Measurements from ENCODE around the gene SPRY1. TPM values are rescaled to one million over a fixed set of nuclear protein-coding genes. Genes with fewer than 3 reads are reported as not detected.
A peak's percentile ranks its signal among the peaks of the same experiment; 100 is the strongest.

The SPRY1 gene
- total RNA-seq, 2 donors from 2014 or later = 147 to 215 TPM

- H3K4me3 ChIP-seq = no peak overlapping the region
- H3K27ac ChIP-seq = no peak overlapping the region
- no peaks in the 10 kb centered on the region for H3K9me3 ChIP-seq
- H3K4me1 ChIP-seq (ENCODE audit: control insufficient read depth in 1 of 2, low read depth in 2 of 2) = peaks cover 5 to 7% of the 10 kb centered on the region in 2 donors
- TF ChIP-seq CTCF (IDR thresholded peaks at IDR 0.05) = no peak
- no peak for DNase-seq (ENCODE audit: low spot score)
- no peaks in the 10 kb centered on the region for H3K27me3 ChIP-seq (replicated peaks; ENCODE audit: insufficient read depth)
- H3K36me3 ChIP-seq = no peaks in the 10 kb centered on the region
- ATAC-seq (ENCODE audit: insufficient number of reproducible peaks, low FRiP score, low read depth) = no peak
These were observed 41.9 kb upstream of the SPRY1 start for GRCh38 chr4:123354701-123355100.

GRCh38 chr4:123356921-123357320 lies 39.7 kb upstream of the SPRY1 start:
- Histone ChIP-seq H3K4me1 (ENCODE audit: control insufficient read depth in 1 of 2, low read depth in 2 of 2) (peaks cover 12 to 26% of the 10 kb centered on the region in 2 donors), H3K36me3 (no peaks in the 10 kb centered on the region), H3K27ac (no peak overlapping the region), H3K27me3 (replicated peaks; ENCODE audit: insufficient read depth) (no peaks in the 10 kb centered on the region), H3K9me3 (no peaks in the 10 kb centered on the region), H3K4me3 (no peak overlapping the region)
- DNase-seq (ENCODE audit: low spot score) = no peak
- ATAC-seq (ENCODE audit: insufficient number of reproducible peaks, low FRiP score, low read depth) = no peak
- no peak for TF ChIP-seq CTCF (IDR thresholded peaks at IDR 0.05)

GRCh38 chr4:123359449-123360315 lies 36.9 kb upstream of the SPRY1 start:
- DNase-seq (ENCODE audit: low spot score) = no peak
- no peak for ATAC-seq (ENCODE audit: insufficient number of reproducible peaks, low FRiP score, low read depth)
- H3K4me3 ChIP-seq = no peak overlapping the region
- no peaks in the 10 kb centered on the region for H3K9me3 ChIP-seq
- no peak for TF ChIP-seq CTCF (IDR thresholded peaks at IDR 0.05)
- no peak overlapping the region for H3K27ac ChIP-seq
- no peaks in the 10 kb centered on the region for H3K36me3 ChIP-seq
- no peaks in the 10 kb centered on the region for H3K27me3 ChIP-seq (replicated peaks; ENCODE audit: insufficient read depth)
- peaks cover 6 to 21% of the 10 kb centered on the region in 2 donors for H3K4me1 ChIP-seq (ENCODE audit: control insufficient read depth in 1 of 2, low read depth in 2 of 2)

GRCh38 chr4:123361195-123361861 lies 35.3 kb upstream of the SPRY1 start:
- no peak overlapping the region for H3K4me3 ChIP-seq
- H3K4me1 ChIP-seq (ENCODE audit: control insufficient read depth in 1 of 2, low read depth in 2 of 2) = peaks cover 6 to 21% of the 10 kb centered on the region in 2 donors
- peak overlapping the region; percentile 78 to 86 for H3K27ac ChIP-seq
- ATAC-seq (ENCODE audit: insufficient number of reproducible peaks, low FRiP score, low read depth) (peak; percentile 72), DNase-seq (ENCODE audit: low spot score) (peak; percentile 17)
- H3K36me3 ChIP-seq = no peaks in the 10 kb centered on the region
- no peaks in the 10 kb centered on the region for H3K9me3 ChIP-seq
- no peaks in the 10 kb centered on the region for H3K27me3 ChIP-seq (replicated peaks; ENCODE audit: insufficient read depth)
- TF ChIP-seq CTCF (IDR thresholded peaks at IDR 0.05) = no peak

- Histone ChIP-seq H3K36me3 (no peaks in the 10 kb centered on the region), H3K4me1 (ENCODE audit: control insufficient read depth in 1 of 2, low read depth in 2 of 2) (peaks cover 6 to 21% of the 10 kb centered on the region in 2 donors), H3K27ac (peak overlapping the region; percentile 78 to 86), H3K27me3 (replicated peaks; ENCODE audit: insufficient read depth) (no peaks in the 10 kb centered on the region), H3K9me3 (no peaks in the 10 kb centered on the region), H3K4me3 (no peak overlapping the region)
- no peak for TF ChIP-seq CTCF (IDR thresholded peaks at IDR 0.05)
- ATAC-seq (ENCODE audit: insufficient number of reproducible peaks, low FRiP score, low read depth) (no peak), DNase-seq (ENCODE audit: low spot score) (no peak)
These were observed 34.5 kb upstream of the SPRY1 start for GRCh38 chr4:123362103-123362502.
